Activated gamma-delta T cell treated with Interleukin-2 at 50 U/mL for 16 hours (primary cell): Measurements from ENCODE around the gene ANKMY2.
"Not testable (repeated sequence)": the region's sequence is repeated elsewhere in the genome, so short reads cannot be mapped to it uniquely, and the experiment has no call there.

Experiments used
- DNase-seq: peaks from one replicate; pipeline ENCODE4 v3.0.0-alpha.2; 2020

Gene ANKMY2

GRCh38 chr7:16645593-16646471 is at the start of gene ANKMY2, which contains the start of gene BZW2:
TSS of gene ANKMY2 (minus strand) at chr7:16645754. CDS start at chr7:16645573, 181 bp downstream.
TSS of gene BZW2 (plus strand) at chr7:16646181. CDS start at chr7:16665444, 19,263 bp downstream.
- peak; percentile 90 for DNase-seq

DNA sequence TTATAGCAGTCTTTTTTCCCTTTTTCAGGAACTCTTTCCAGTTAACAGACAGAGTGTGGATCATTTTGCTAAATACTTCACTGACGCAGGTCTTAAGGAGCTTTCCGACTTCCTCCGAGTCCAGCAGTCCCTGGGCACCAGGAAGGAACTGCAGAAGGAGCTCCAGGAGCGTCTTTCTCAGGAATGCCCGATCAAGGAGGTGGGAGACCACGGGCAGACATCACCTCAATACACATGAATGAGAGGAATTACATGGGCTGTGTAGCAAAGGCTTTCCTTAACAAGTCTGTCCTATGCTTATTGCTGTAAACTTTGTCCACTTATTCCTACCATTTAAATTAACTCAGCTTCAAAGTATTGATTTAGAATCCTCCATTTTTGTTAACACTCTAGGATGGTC is 49.3 kb upstream of the ANKMY2 start:
- DNase-seq, result no peak

DNA sequence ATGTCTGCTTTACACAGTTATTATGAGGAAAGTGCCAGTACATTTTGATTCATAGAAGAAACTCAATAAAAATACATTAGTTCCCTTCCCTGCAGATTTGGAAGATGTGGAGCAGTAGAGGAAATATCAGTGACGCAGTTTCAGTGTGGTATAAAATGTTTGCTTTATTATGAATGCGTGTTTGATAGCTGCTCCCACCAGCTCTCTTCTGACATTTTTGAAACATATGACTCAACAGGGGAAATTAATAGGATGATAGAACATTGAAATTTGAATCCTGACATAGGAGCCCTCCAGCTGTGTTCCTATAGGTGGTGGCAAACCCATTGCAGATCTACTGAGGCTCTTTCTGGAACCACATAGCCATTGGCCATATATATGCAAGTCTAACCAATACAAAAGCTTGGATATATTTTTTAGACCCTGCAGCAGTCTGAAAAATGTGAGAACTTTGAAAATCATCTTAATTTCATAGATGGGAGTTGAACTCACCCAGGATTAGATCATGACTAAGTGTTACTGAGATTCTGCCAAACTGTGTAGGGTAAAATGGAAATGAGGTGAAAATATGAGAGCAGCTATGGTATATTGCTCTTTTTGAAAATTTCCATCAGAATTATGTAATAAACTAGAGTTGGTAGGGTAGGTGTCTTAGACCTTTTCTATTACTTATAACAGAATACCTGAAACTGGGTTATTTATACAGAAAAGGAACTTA is 48.2 kb upstream of the ANKMY2 start:
- no peak for DNase-seq

- DNase-seq, result no peak
Measured at GRCh38 chr7:16691241-16691640, 45.7 kb upstream of the ANKMY2 start.

DNA sequence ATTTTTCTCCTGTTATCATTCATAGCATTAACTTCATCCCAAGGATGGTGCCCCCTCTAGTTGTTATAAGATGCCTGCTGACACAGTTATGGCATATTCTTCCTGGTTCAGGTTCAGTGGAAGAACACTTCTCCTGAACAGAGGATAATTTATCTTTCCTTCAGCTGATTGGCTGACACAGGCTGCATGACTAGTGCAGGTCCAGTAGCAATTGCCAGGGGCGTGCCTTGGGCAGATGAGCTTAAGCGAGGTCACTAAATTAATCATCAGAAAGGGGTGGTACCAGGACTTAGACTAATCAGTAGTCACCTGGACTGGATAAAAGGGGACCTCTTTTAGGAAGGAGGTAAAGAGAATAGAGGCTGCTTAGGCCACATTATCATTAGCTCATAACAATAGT is 42.7 kb upstream of the ANKMY2 start:
- no peak for DNase-seq

- DNase-seq, result no peak
Measured at GRCh38 chr7:16685535-16685934, 40.0 kb upstream of the ANKMY2 start.

GRCh38 chr7:16684935-16685334 is 39.4 kb upstream of the ANKMY2 start:
- DNase-seq, result no peak

- not testable (repeated sequence) for DNase-seq
Measured at GRCh38 chr7:16678645-16679566, 33.4 kb upstream of the ANKMY2 start.

DNA sequence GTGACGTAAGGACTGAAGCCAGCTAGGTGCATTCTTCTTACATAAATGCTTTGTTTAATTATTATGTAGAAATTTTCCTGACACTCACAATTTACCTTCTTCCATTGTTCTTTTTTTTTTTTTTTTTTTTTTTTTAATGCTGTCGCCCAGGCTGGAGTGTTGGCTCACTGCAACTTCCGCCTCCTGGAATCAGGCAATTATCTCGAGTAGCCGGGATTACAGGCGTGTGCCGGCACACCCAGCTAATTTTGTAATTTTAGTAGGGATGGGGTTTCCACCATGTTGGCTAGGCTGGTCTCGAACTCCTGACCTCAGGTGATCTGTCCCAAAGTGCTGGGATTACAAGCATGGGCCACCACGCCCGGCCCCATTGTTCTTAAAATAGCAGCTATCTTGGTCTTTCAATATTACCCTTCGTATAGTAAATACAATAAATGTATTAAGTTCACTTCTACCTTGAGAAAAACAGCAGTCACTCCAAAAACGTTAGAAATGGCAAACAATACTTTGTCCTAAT is 32.5 kb upstream of the ANKMY2 start:
- no peak for DNase-seq

DNA sequence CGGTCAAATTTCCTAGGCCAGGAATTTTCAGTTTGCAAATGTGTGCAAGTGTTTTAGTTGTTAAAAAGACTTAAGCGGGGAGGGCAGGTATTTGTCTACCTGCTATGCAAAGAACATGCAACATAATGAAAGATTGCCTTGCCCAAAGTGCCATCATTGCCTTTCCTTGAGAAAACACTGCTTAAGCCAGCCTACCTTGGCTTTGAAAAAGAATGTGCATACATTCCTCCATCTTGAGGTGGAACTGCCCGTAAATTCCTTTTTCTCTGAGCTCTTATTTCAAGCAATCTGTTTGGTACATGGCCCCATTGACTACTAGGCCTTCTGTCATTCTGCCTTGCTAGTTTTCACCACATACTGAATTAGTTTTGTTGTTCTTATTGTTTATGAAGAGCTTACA is 29.7 kb upstream of the ANKMY2 start:
- DNase-seq, result no peak

- no peak for DNase-seq
Measured at GRCh38 chr7:16671811-16672210, 26.3 kb upstream of the ANKMY2 start.

DNA sequence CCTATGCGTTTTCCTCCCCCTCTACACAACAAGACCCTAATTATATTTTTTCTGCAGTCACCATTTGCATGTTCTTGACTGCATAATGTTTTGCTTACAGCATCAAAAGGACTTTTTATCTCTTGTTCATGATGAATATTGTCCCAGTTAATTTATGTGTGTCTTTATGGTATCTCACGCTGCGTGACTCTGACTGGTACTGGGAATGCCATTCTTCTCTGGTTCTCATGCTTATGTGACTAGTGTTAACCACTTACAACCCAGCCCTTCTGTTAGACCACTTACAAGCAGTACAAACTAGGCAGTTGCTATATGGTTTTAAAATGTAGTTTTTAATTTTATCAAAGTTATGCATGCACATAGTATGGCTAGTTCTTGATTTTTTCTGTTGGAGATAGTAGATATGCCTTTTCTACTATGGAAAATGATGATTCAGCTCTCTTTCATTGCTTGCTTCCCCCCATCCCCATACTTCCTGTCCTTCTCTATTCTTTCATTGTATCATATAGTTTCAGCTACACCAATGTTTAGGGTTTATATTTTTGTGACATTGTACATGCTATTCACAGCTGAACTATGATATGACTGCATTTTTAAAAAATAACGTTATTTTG is 25.3 kb upstream of the ANKMY2 start:
- DNase-seq, result no peak

- no peak for DNase-seq
Measured at GRCh38 chr7:16670021-16670420, 24.5 kb upstream of the ANKMY2 start.

GRCh38 chr7:16669581-16669980 is 24.0 kb upstream of the ANKMY2 start:
- no peak for DNase-seq

- no peak for DNase-seq
Measured at GRCh38 chr7:16668978-16669377, 23.4 kb upstream of the ANKMY2 start.

GRCh38 chr7:16668049-16668858 is 22.7 kb upstream of the ANKMY2 start:
- DNase-seq, result no peak

DNA sequence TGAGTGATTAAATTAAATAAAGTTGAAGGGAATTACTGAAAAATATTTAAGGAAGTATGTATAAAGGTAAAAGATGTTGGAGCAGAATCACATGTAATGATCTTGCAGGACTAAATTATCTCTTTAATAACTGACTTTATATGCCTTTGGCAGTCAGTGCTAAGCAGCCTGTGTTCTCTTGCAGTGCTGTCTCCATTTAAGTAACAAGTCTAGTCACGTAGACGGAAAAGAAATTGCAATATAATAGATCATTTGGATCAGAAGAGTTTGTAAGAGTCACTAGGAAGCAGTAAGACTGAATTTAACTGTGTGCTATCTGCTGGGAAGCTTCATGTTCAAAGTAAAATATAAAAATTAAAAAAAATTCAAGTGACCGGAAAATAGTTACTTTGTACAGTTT is 21.8 kb upstream of the ANKMY2 start:
- no peak for DNase-seq

GRCh38 chr7:16661924-16662323 is 16.4 kb upstream of the ANKMY2 start:
- DNase-seq, result no peak

DNA sequence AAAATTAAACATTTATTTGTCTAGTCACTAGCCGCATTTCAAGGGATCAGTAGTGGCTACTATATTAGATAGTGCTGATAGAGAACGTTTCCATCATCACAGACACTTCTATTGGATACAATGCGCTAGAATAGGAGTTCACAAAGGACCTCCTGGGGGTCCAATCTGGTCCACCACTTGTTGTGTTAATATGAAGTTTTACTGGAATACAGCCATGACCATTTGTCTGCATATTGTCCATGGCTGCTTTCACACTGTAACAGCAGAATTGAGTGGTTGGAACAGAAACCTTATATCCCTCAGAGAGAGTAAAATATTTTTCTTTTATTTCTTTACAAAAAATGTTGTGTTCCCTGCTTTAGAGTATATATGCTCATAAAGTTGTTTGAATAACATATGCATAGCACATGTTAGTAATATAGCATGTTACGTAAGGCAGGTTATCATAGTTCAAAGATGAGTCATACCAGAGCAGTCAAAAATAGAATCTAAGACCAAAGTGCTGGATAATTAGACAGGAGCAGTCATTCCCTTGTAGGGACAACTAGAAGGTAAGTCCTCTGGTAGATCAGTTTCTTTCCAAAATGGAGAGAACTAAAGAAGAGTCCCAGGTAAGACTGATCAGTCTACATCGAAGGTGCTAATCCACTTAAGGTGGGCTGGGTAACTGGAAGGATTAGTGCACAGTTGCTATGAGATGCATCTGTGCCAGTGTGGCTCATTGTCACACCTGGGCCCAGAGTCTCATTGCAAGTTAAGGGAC is 15.3 kb upstream of the ANKMY2 start:
- DNase-seq, result no peak

DNA sequence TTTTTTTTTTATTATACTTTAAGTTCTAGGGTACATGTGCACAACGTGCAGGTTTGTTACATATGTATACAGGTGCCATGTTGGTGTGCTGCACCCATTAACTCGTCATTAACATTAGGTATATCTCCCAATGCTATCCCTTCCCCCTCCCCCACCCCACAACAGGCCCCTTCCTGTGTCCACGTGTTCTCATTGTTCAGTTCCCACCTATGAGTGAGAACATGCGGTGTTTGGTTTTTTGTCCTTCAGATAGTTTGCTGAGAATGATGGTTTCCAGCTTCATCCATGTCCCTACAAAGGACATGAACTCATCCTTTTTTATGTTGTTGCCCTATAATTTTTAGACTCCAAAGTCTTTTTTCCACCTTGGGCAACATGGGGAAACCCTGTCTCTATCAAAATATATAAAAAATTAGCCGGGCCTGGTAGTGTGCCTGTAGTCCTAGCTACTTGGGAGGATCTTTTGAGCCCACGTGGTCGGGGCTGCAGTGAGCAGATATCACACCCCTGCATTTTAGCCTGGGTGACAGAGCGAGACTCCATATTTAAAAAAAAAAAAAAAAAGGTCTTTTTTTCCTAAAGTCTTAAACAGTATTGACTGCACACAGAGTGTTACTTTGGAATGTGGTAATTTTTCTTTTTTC is 14.4 kb upstream of the ANKMY2 start:
- not testable (repeated sequence) for DNase-seq
